ENCODE measurements around the gene ZNRF3.

DNA sequence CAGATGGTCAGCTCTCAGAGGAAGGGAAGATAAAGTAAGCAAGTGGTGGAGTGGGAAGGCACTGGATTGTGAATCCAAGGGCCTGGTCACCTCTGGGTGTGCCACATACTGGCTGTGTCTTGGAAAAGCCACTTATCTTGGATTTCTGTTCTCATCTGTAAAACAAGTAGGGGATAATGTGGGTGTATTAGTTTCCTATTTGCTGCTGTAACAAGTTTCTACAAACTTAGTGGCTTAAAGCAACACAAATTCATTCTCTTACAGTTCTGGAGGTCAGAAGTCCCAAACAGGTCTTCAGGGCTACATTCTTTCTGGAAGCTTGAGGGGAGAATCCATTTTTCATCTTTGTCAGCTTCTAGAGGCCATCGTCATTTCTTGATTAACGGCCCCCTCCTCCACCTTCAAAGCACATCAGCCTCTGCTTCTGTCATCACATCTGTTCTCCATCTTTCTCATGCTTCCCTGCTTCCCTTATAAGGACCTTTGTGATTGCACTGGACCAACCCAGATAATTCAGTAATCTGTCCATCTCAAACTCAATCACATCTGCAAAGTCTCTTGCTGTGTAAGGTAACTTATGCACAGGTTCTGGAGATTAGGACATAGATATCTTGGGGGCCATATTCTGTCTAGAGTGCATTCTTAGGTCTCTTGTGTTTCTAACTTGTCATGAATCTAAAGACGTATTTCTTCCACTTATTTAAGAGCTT lies 102.4 kb downstream of the ZNRF3 start:
- TF ChIP-seq CTCF (conservative IDR thresholded peaks at IDR 0.05; ENCODE audit: low read depth, low read length), result no peak
- no peak for TF ChIP-seq EZH2 (IDR thresholded peaks at IDR 0.05; ENCODE audit: low read length, unreplicated experiment)
- no peak for TF ChIP-seq EZH2phosphoT487 (IDR thresholded peaks at IDR 0.05; ENCODE audit: borderline replicate concordance, low read length)
